ENCODE measurements around the gene COA8. TPM values are rescaled to one million over a fixed set of nuclear protein-coding genes. Genes with fewer than 3 reads are reported as not detected.

The COA8 gene
- total RNA-seq, 1 donor from 2014 or later = 33.0 TPM

GRCh38 chr14:103630364-103631108 lies 67.8 kb downstream of the COA8 start:
- peaks cover 12% of the 10 kb centered on the region for H3K36me3 ChIP-seq
- no peaks in the 10 kb centered on the region for H3K27me3 ChIP-seq (ENCODE audit: low read depth)
- intact Hi-C loops (cut with DNase I) = no loop called here
- no peaks in the 10 kb centered on the region for H3K9me3 ChIP-seq
- no peak for TF ChIP-seq CTCF (IDR thresholded peaks at IDR 0.05)
- H3K4me3 ChIP-seq = peak overlapping the region; percentile 98
- H3K4me1 ChIP-seq = peaks cover 71% of the 10 kb centered on the region
- DNase-seq (no peak), ATAC-seq (no peak)
- H3K27ac ChIP-seq = peak overlapping the region; percentile 98

DNA sequence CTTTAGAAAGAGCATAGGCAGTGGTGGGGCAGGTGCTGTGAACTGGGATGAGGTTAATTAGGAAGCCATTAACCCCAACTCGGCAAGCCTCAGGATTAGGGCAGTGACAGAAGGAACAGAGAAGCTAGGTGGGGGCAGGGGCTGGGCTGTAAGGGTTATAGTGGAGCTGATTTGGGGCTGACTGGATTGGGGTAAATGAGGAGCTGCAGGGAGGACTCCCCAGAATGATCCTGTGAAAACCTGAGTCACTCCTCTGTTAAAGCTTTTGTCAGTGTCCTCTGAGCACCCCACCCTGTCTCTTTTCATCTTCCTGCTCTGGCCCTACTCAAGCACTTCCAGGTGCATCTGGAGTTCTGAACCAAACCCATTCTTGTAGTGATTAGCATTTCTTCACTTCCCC lies 70.6 kb downstream of the COA8 start:
- Histone ChIP-seq H3K27ac (no peak overlapping the region), H3K9me3 (no peaks in the 10 kb centered on the region), H3K4me3 (no peak overlapping the region), H3K36me3 (peaks cover 12% of the 10 kb centered on the region), H3K4me1 (peaks cover 68% of the 10 kb centered on the region), H3K27me3 (ENCODE audit: low read depth) (no peaks in the 10 kb centered on the region)
- TF ChIP-seq CTCF (IDR thresholded peaks at IDR 0.05) = no peak
- intact Hi-C loops (cut with DNase I) = no loop called here
- DNase-seq = no peak
- ATAC-seq = no peak

DNA sequence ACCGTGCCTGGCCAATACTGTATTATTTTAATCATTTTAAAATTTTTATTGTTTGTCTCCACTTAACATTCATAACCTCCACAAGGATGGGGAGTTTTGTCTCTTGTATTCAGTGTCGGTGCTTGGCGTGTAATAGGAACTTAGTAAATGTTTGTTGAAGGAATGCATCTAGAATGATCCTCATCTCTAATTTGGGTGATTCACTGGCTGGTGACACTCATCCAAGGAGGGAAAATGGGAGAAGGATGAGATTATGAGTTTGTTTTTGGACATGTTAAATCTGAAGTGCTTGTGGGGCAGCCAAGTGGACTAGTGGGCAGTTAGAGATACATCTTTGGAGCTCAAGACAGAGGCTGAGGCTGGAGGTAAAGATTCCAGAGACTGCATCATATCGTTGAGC lies 71.4 kb downstream of the COA8 start:
- Histone ChIP-seq H3K4me1 (peaks cover 75% of the 10 kb centered on the region), H3K9me3 (no peaks in the 10 kb centered on the region), H3K36me3 (peaks cover 12% of the 10 kb centered on the region), H3K27me3 (ENCODE audit: low read depth) (no peaks in the 10 kb centered on the region), H3K4me3 (no peak overlapping the region), H3K27ac (no peak overlapping the region)
- ATAC-seq (no peak), DNase-seq (no peak)
- no peak for TF ChIP-seq CTCF (IDR thresholded peaks at IDR 0.05)
- intact Hi-C loops (cut with DNase I) = no loop called here

DNA sequence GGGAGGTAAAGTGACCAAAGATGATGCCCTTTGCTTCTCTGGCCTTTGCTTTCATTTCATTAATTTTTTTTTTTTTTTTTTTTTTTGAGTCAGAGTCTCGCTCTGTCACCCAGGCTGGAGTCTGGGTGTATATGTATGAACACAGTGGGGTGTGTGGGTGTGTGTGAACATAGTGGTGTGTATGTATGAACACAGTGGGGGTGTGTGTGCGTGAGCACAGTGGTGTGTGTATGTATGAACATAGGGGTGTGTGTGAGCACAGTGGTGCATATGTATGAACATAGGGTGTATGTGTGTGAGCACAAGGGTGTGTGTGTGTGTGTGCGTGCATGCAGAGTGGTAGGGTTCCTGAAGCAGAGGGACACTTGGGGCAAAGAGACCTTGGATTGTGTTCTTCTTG lies 75.8 kb downstream of the COA8 start:
- DNase-seq = no peak
- Histone ChIP-seq H3K9me3 (no peaks in the 10 kb centered on the region), H3K4me3 (no peak overlapping the region), H3K27ac (no peak overlapping the region), H3K27me3 (ENCODE audit: low read depth) (no peaks in the 10 kb centered on the region), H3K36me3 (peaks cover 10% of the 10 kb centered on the region), H3K4me1 (peaks cover 58% of the 10 kb centered on the region)
- intact Hi-C loops (cut with DNase I) = no loop called here
- no peak for TF ChIP-seq CTCF (IDR thresholded peaks at IDR 0.05)
- ATAC-seq = peak; percentile 37 to 39

Other genes with a start within 250 kb of the COA8 start
- 266 TPM for gene EIF5, start 228.7 kb upstream of the COA8 start, total RNA-seq
- 99.4 TPM for gene MARK3, start 177.5 kb upstream of the COA8 start, total RNA-seq
- gene CKB, start 40.1 kb upstream of the COA8 start, total RNA-seq = 115 TPM
- 11.0 TPM for gene TRMT61A, start 33.8 kb upstream of the COA8 start, total RNA-seq
- 29.8 TPM for gene BAG5, start 303 bp upstream of the COA8 start, total RNA-seq
- 171 TPM for gene KLC1, start 66.3 kb downstream of the COA8 start, total RNA-seq
- 5.0 TPM for gene XRCC3, start 152.5 kb downstream of the COA8 start, total RNA-seq
- 49.4 TPM for gene ZFYVE21, start 152.8 kb downstream of the COA8 start, total RNA-seq

Data from lower lobe of right lung (tissue), 2 donors.